A549 treated with Hydrocortisone at 1 μM for 4 hours (cell line): ENCODE measurements around the gene DHRS3. TPM values are rescaled to one million over a fixed set of nuclear protein-coding genes. Genes with fewer than 3 reads are reported as not detected.

ENCODE experiments used
- total RNA-seq: library from RNA; stranded (reverse); fragments of 200-300 nt; extraction: Qiagen RNA extraction; gene quantifications from 5 replicates; pipeline ENCODE4 v1.2.3, GENCODE V29; 2022

Gene DHRS3, protein sequence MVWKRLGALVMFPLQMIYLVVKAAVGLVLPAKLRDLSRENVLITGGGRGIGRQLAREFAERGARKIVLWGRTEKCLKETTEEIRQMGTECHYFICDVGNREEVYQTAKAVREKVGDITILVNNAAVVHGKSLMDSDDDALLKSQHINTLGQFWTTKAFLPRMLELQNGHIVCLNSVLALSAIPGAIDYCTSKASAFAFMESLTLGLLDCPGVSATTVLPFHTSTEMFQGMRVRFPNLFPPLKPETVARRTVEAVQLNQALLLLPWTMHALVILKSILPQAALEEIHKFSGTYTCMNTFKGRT
- total RNA-seq = 40.2 to 49.5 TPM (median 47.2 TPM) in 5 replicates

GRCh38 chr1:12617901-12618660, at the start of gene DHRS3:
TSS of gene DHRS3 (minus strand) at chr1:12618210. CDS start at chr1:12617348, 862 bp downstream.

GRCh38 chr1:12643785-12644184, 25.8 kb upstream of the DHRS3 start, which contains the start of gene AADACL4:
TSS of gene AADACL4 (plus strand) at chr1:12644085. CDS start at chr1:12644547, 462 bp downstream.

Other genes with a start within 250 kb of the DHRS3 start
- gene AADACL4, start 25.9 kb upstream of the DHRS3 start, total RNA-seq = not detected in 5 replicates
- not detected in 5 replicates for gene AADACL3, start 97.9 kb upstream of the DHRS3 start, total RNA-seq
- not detected in 5 replicates for gene CFAP107, start 128.0 kb upstream of the DHRS3 start, total RNA-seq
- not detected in 5 replicates for gene PRAMEF12, start 155.5 kb upstream of the DHRS3 start, total RNA-seq
- 0.08 TPM in 2 of 5 replicates, not detected in the others for gene PRAMEF1, start 173.2 kb upstream of the DHRS3 start, total RNA-seq
- gene PRAMEF11, start 213.2 kb upstream of the DHRS3 start, total RNA-seq = not detected in 5 replicates
- not detected in 5 replicates for gene HNRNPCL1, start 230.5 kb upstream of the DHRS3 start, total RNA-seq
- 0.08 to 0.13 TPM (median 0.08 TPM) in 4 of 5 replicates, not detected in the other for gene PRAMEF2, start 238.9 kb upstream of the DHRS3 start, total RNA-seq